ENCODE measurements around the gene SH3RF1. TPM values are rescaled to one million over a fixed set of nuclear protein-coding genes. Genes with fewer than 3 reads are reported as not detected.

SH3RF1 gene
- total and polyA plus RNA-seq, 2 of the 8 experiments (the other 6 are each of a cell fraction or from before 2014, with no cell fraction given), result 6.9 to 15.1 TPM

- Histone ChIP-seq H4K20me1 (replicated peaks in 1 of 2; ENCODE audit: control insufficient read depth in 1 of 2, insufficient read depth in 2 of 2, low read length in 2 of 2) (no peaks in the 10 kb centered on the region), H2BK5ac (ENCODE audit: low read depth, low read length) (no peak overlapping the region), H3K4me1 (replicated peaks in 1 of 4; ENCODE audit: control insufficient read depth in 3 of 4, insufficient read depth in 4 of 4, low read length in 3 of 4) (no peaks in the 10 kb centered on the region; a peak in 1 of 7 replicates), H3K23ac (ENCODE audit: insufficient read length) (no peak overlapping the region), H3K9me3 (ENCODE audit: insufficient read depth in 2 of 2, low read depth in 1 of 2, low read length in 1 of 2) (no peaks in the 10 kb centered on the region), H3K18ac (ENCODE audit: extremely low read depth, low read length) (no peak overlapping the region), H3K23me2 (ENCODE audit: low read depth, low read length) (no peaks in the 10 kb centered on the region), H3K4ac (replicated peaks; ENCODE audit: insufficient read length, low read depth, low read length) (no peak overlapping the region), H4K91ac (replicated peaks; ENCODE audit: insufficient read length, low read length) (no peak overlapping the region), H3K14ac (ENCODE audit: insufficient read length) (no peak overlapping the region), H3K4me3 (ENCODE audit: extremely low read depth in 1 of 4, insufficient read depth in 2 of 4, low read depth in 3 of 4, low read length in 4 of 4) (no peak overlapping the region), H3K79me1 (ENCODE audit: low read depth, low read length) (no peaks in the 10 kb centered on the region), H4K5ac (ENCODE audit: insufficient read length, low read depth, low read length) (no peak overlapping the region), H3K56ac (replicated peaks; ENCODE audit: insufficient read length, low read depth, low read length) (no peak overlapping the region), H2BK15ac (ENCODE audit: low read length) (no peak overlapping the region), H4K8ac (ENCODE audit: extremely low read depth, insufficient read depth, low read length) (no peak overlapping the region), H3K9ac (replicated peaks in 1 of 4; ENCODE audit: extremely low read depth in 1 of 4, low read depth in 3 of 4, low read length in 3 of 4) (no peak overlapping the region), H3K36me3 (ENCODE audit: control insufficient read depth in 2 of 4, insufficient read depth in 4 of 4, low read length in 3 of 4) (peaks cover 0 to 7% (median 3%) of the 10 kb centered on the region in 4 experiments; a peak in 2 of 8 replicates), H3K4me2 (ENCODE audit: insufficient read depth in 1 of 2, low read depth in 2 of 2, low read length in 2 of 2) (no peak overlapping the region), H3K79me2 (ENCODE audit: control insufficient read depth in 1 of 2, insufficient read depth in 2 of 2, low read length in 2 of 2) (no peaks in the 10 kb centered on the region), H2BK20ac (ENCODE audit: low read length) (no peak overlapping the region), H2BK12ac (ENCODE audit: low read depth, low read length) (no peak overlapping the region), H2BK120ac (replicated peaks; ENCODE audit: low read depth, low read length) (no peak overlapping the region), H2AK5ac (ENCODE audit: low read depth, low read length) (no peak overlapping the region), H3K27me3 (replicated peaks in 1 of 4; ENCODE audit: control insufficient read depth in 3 of 4, extremely low read depth in 1 of 4, insufficient read depth in 3 of 4, low read length in 3 of 4) (no peaks in the 10 kb centered on the region), H2AFZ (ENCODE audit: low read length) (no peak overlapping the region), H3K27ac (ENCODE audit: low read depth, low read length) (no peak overlapping the region)
- POLR2A ChIA-PET (ENCODE audit: partially characterized antibody), result no interaction called here
- DNase-seq (ENCODE audit: low read depth in 1 of 2, low spot score in 2 of 2), result no peak
- CTCF ChIA-PET (ENCODE audit: partially characterized antibody), result interaction anchor here (0.6 to 1.3 kb wide), 2 partner anchors 12 to 23 kb away, joined by 3 read pairs; no protein-coding TSS in a partner anchor
- FAIRE-seq, result no peak
- WGBS, 2 experiments (ENCODE audit: extremely low coverage in 1 of 2, insufficient coverage in 1 of 2, insufficient read length in 1 of 2, insufficient replicate concordance in 2 of 2, low coverage in 1 of 2, low lambda C conversion rate in 2 of 2, missing lambda C conversion rate in 1 of 2), result 91% methylated on average over 2 of the region's 2 CpGs; no CpG with 5 or more reads in 1 of the 2 experiments
- TF ChIP-seq SIN3A (conservative IDR thresholded peaks at IDR 0.05 in 1 of 2, IDR thresholded peaks at IDR 0.05 in 1 of 2; ENCODE audit: low read depth in 1 of 2, low read length in 2 of 2) (no peak), SUZ12 (IDR thresholded peaks at IDR 0.05; ENCODE audit: low read length) (no peak), CTCF (IDR thresholded peaks at IDR 0.05; ENCODE audit: control extremely low read depth in 1 of 3, insufficient read depth in 1 of 3, low read depth in 1 of 3, low read length in 3 of 3) (no peak), POU5F1 (IDR thresholded peaks at IDR 0.05; ENCODE audit: low read depth, low read length) (no peak), SIRT6 (IDR thresholded peaks at IDR 0.05; ENCODE audit: low read length) (no peak), RFX5 (IDR thresholded peaks at IDR 0.05; ENCODE audit: borderline replicate concordance, low read depth, low read length) (no peak), CEBPB (IDR thresholded peaks at IDR 0.05; ENCODE audit: low read depth, low read length) (no peak), CBX5 (IDR thresholded peaks at IDR 0.05; ENCODE audit: low read depth, low read length) (no peak), USF2 (IDR thresholded peaks at IDR 0.05; ENCODE audit: low read length) (no peak), E2F6 (IDR thresholded peaks at IDR 0.05) (no peak)
These were observed 172.7 kb downstream of the SH3RF1 start for GRCh38 chr4:169098054-169098497.
